CD14-positive monocyte (primary cell): ENCODE results near the gene POC1A. TPM values are rescaled to one million over a fixed set of nuclear protein-coding genes. Genes with fewer than 3 reads are reported as not detected.

Experiments used
- DNase-seq, 3 donors: peaks; one replicate each; pipeline ENCODE4 v3.0.0-alpha.2; 2011 to 2022
- H2AFZ ChIP-seq: 2 replicates; pipeline ENCODE4 v1.6.0; 2012; ENCODE audit warnings: mild to moderate bottlenecking, low read depth, low read length, inconsistent platforms; ENCODE audit not compliant: insufficient read depth, poor library complexity, severe bottlenecking
- H3K27ac ChIP-seq, 2 donors: 1 replicate in 1 of 2; 2 replicates in 1 of 2; pipeline ENCODE4 v1.5.1; 2012 to 2013; ENCODE audit warnings: low read length in 2 of 2, control low read depth in 1 of 2, inconsistent platforms in 1 of 2, low read depth in 1 of 2, mild to moderate bottlenecking in 1 of 2
- H3K27me3 ChIP-seq, 2 donors: one replicate each; pipeline versions ENCODE4 v1.6.0 to v1.6.1; 2011 to 2013; ENCODE audit warnings: low read length in 2 of 2; ENCODE audit not compliant: control insufficient read depth in 2 of 2, insufficient read depth in 2 of 2
- H3K36me3 ChIP-seq, 2 donors: replicated peaks in 1 of 2; 1 replicate in 1 of 2; 2 replicates in 1 of 2; pipeline versions ENCODE4 v1.5.1 to v1.6.1; 2012 to 2013; ENCODE audit warnings: low read length in 2 of 2, control low read depth in 1 of 2, inconsistent platforms in 1 of 2, mild to moderate bottlenecking in 1 of 2; ENCODE audit not compliant: insufficient read depth in 2 of 2, control insufficient read depth in 1 of 2
- H3K4me1 ChIP-seq, 2 donors: 1 replicate in 1 of 2; 2 replicates in 1 of 2; pipeline versions ENCODE4 v1.5.1 to v1.6.1; 2012 to 2013; ENCODE audit warnings: low read length in 2 of 2, control low read depth in 1 of 2, inconsistent platforms in 1 of 2, mild to moderate bottlenecking in 1 of 2, moderate library complexity in 1 of 2; ENCODE audit not compliant: insufficient read depth in 2 of 2, control insufficient read depth in 1 of 2
- H3K4me2 ChIP-seq: replicated peaks from 2 replicates; pipeline ENCODE3; 2012; ENCODE audit warnings: low read length, moderate library complexity, mild to moderate bottlenecking; ENCODE audit not compliant: poor library complexity, severe bottlenecking; ENCODE audit errors: extremely low read depth
- H3K4me3 ChIP-seq, 3 experiments: fragments of 200-600 bp in 1 of 3; sonication (generic) in 1 of 3; replicated peaks in 1 of 3; 1 replicate in 2 of 3; 2 replicates in 1 of 3; pipeline ENCODE4 v1.5.1; 2011 to 2013; ENCODE audit warnings: low read length in 3 of 3, mild to moderate bottlenecking in 3 of 3, control low read depth in 2 of 3, low read depth in 2 of 3, inconsistent platforms in 1 of 3, moderate library complexity in 1 of 3
- H3K79me2 ChIP-seq: 2 replicates; pipeline ENCODE4 v1.6.0; 2012; ENCODE audit warnings: mild to moderate bottlenecking, control low read depth, inconsistent platforms, low read length, moderate library complexity; ENCODE audit not compliant: insufficient read depth
- H3K9ac ChIP-seq: 2 replicates; pipeline ENCODE4 v1.6.0; 2017; ENCODE audit warnings: low read length, mild to moderate bottlenecking; ENCODE audit not compliant: insufficient read depth, poor library complexity, severe bottlenecking
- H3K9me3 ChIP-seq, 2 donors: replicated peaks in 1 of 2; 1 replicate in 1 of 2; 2 replicates in 1 of 2; pipeline versions ENCODE4 v1.5.1 to v1.6.1; 2012 to 2013; ENCODE audit warnings: low read length in 2 of 2, control low read depth in 1 of 2; ENCODE audit not compliant: control insufficient read depth in 1 of 2, insufficient read depth in 1 of 2
- H4K20me1 ChIP-seq: 2 replicates; pipeline ENCODE4 v1.6.0; 2012; ENCODE audit warnings: mild to moderate bottlenecking, low read length, control low read depth, moderate library complexity; ENCODE audit not compliant: insufficient read depth
- H3K27ac Mint-ChIP-seq, 7 donors: one replicate each; pipeline ENCODE4 v1.8.0; 2020; ENCODE audit warnings: mild to moderate bottlenecking in 7 of 7, mixed read lengths in 7 of 7, moderate library complexity in 6 of 7, inconsistent platforms in 2 of 7
- H3K27me3 Mint-ChIP-seq, 3 donors: one replicate each; pipeline ENCODE4 v1.8.0; 2021 to 2022; ENCODE audit warnings: low read depth in 3 of 3, mild to moderate bottlenecking in 3 of 3, mixed read lengths in 3 of 3, moderate library complexity in 3 of 3, inconsistent platforms in 1 of 3
- H3K36me3 Mint-ChIP-seq, 2 donors: one replicate each; pipeline ENCODE4 v1.8.0; 2020; ENCODE audit warnings: mixed read lengths in 2 of 2, inconsistent platforms in 1 of 2, mild to moderate bottlenecking in 1 of 2
- H3K4me1 Mint-ChIP-seq: one replicate; pipeline ENCODE4 v1.8.0; 2020; ENCODE audit warnings: mild to moderate bottlenecking, mixed read lengths
- H3K4me3 Mint-ChIP-seq, 2 donors: one replicate each; pipeline ENCODE4 v1.8.0; 2020; ENCODE audit warnings: mild to moderate bottlenecking in 2 of 2, mixed read lengths in 2 of 2, moderate library complexity in 1 of 2
- H3K9me3 Mint-ChIP-seq, 7 donors: one replicate each; pipeline ENCODE4 v1.8.0; 2020 to 2022; ENCODE audit warnings: mixed read lengths in 7 of 7, mild to moderate bottlenecking in 6 of 7, moderate library complexity in 6 of 7, inconsistent platforms in 2 of 7
- CTCF ChIP-seq: fragments of 200-600 bp; IDR thresholded peaks from one replicate; pipeline ENCODE4 v1.8.0; 2022; ENCODE audit warnings: antibody characterized with exemption, mild to moderate bottlenecking
- WGBS: methylation state at CpG from one replicate; pipeline ENCODE4 v1.1.5; 2013; ENCODE audit warnings: missing lambda C conversion rate; ENCODE audit not compliant: insufficient coverage; 5-methylcytosine and 5-hydroxymethylcytosine counted together
- intact Hi-C, 2 donors: fragments of 100-400 bp; cut with micrococcal nuclease; formaldehyde crosslinking; loops; one replicate each; pipeline versions ENCODE4 v1.15.0 to v1.15.1; 2023
- polyA plus RNA-seq, 3 donors: library from polyadenylated mRNA; depleted of rRNA in 1 of 3; unstranded in 2 of 3; stranded (reverse) in 1 of 3; fragments of 300-500 nt in 2 of 3; fragments of >200 nt in 1 of 3; fragmentation: Illumina TruSeq in 2 of 3; gene quantifications; 1 replicate in 2 of 3; 2 replicates in 1 of 3; pipeline ENCODE4 v1.2.3, GENCODE V29; 2012 to 2021

Gene POC1A
- polyA plus RNA-seq, 3 donors = 1.2 to 2.0 (median 1.5) TPM

GRCh38 chr3:52063026-52063723, 91.0 kb downstream of the POC1A start:
- Histone ChIP-seq H2AFZ (no peak overlapping the region), H3K79me2 (no peaks in the 10 kb centered on the region), H3K36me3 (no peaks in the 10 kb centered on the region), H3K27me3 (no peaks in the 10 kb centered on the region), H3K4me1 (peaks cover 43 to 52% of the 10 kb centered on the region in 2 donors), H3K4me3 (peak overlapping the region in 1 of 3 experiments; percentile 45), H3K9me3 (no peaks in the 10 kb centered on the region), H3K27ac (peak overlapping the region; percentile 83 to 84), H4K20me1 (no peaks in the 10 kb centered on the region), H3K9ac (peak overlapping the region; percentile 49), H3K4me2 (no peak overlapping the region)
- WGBS = 80% methylated on average over 14 of the region's 14 CpGs
- Mint-ChIP-seq H3K27me3 (peaks cover 0 to 3% (median 2%) of the 10 kb centered on the region in 3 donors), H3K4me3 (no peak overlapping the region), H3K9me3 (no peaks in the 10 kb centered on the region), H3K36me3 (no peaks in the 10 kb centered on the region), H3K27ac (peak overlapping the region; percentile 87 to 97 (median 93)), H3K4me1 (peaks cover 52% of the 10 kb centered on the region)
- no peak for DNase-seq
- TF ChIP-seq CTCF = no peak
- intact Hi-C loops = loop anchor here in 1 of 2 donors (2.0 to 5.0 kb wide), 3 partner anchors 26 to 134 kb away; partner anchors contain the start of gene ALAS1

- peak overlapping the region; percentile 87 to 97 (median 93) for H3K27ac Mint-ChIP-seq
- Histone ChIP-seq H3K36me3 (no peaks in the 10 kb centered on the region), H3K4me1 (peaks cover 50 to 59% of the 10 kb centered on the region in 2 donors), H3K27me3 (no peaks in the 10 kb centered on the region), H3K79me2 (no peaks in the 10 kb centered on the region), H2AFZ (no peak overlapping the region), H3K9me3 (no peaks in the 10 kb centered on the region), H3K27ac (peak overlapping the region; percentile 83 to 84), H3K4me2 (peak overlapping the region; percentile 43), H3K9ac (peak overlapping the region; percentile 49), H4K20me1 (no peaks in the 10 kb centered on the region), H3K4me3 (peak overlapping the region in 1 of 3 experiments; percentile 45)
- WGBS = no CpG with 5 or more reads among the region's 5 CpGs
- TF ChIP-seq CTCF = no peak
- H3K36me3 Mint-ChIP-seq = no peaks in the 10 kb centered on the region
- intact Hi-C loops = loop anchor here in 1 of 2 donors (2.0 to 5.0 kb wide), 3 partner anchors 26 to 135 kb away; partner anchors contain the start of gene ALAS1
- H3K4me3 Mint-ChIP-seq = peak overlapping the region in 1 of 2 donors; percentile 51
- peaks cover 0 to 3% (median 1%) of the 10 kb centered on the region in 3 donors for H3K27me3 Mint-ChIP-seq
- H3K4me1 Mint-ChIP-seq = peaks cover 59% of the 10 kb centered on the region
- H3K9me3 Mint-ChIP-seq = no peaks in the 10 kb centered on the region
- peak; percentile 95 to 99 (median 97) for DNase-seq
These were observed 91.7 kb downstream of the POC1A start for GRCh38 chr3:52062505-52062904.
